Gastrocnemius medialis (tissue), 4 donors: Measurements from ENCODE around the gene MTIF3. TPM values are rescaled to one million over a fixed set of nuclear protein-coding genes. Genes with fewer than 3 reads are reported as not detected.

Experiments
- ATAC-seq, 2 donors: fragments of 150-250 bp; one replicate each; pipeline ENCODE4 v1.9.1; 2016
- DNase-seq, 2 donors: peaks; one replicate each; pipeline ENCODE4 v3.0.0-alpha.2; 2019
- H3K27ac ChIP-seq, 4 donors: fragments of 200-600 bp; sonication (generic); 1 replicate in 1 of 4; 2 replicates in 3 of 4; pipeline ENCODE4 v1.5.1; 2016 to 2018; ENCODE audit warnings: mild to moderate bottlenecking in 2 of 4, moderate library complexity in 1 of 4
- H3K27me3 ChIP-seq, 3 donors: fragments of 200-600 bp; sonication (generic) in 2 of 3; 1 replicate in 1 of 3; 2 replicates in 2 of 3; pipeline versions ENCODE4 v1.5.1 to v1.6.0; 2016 to 2019; ENCODE audit warnings: mild to moderate bottlenecking in 1 of 3, moderate library complexity in 1 of 3
- H3K36me3 ChIP-seq, 2 donors: fragments of 200-600 bp; sonication (generic) in 1 of 2; one replicate each; pipeline ENCODE4 v1.5.1; 2017 to 2018
- H3K4me1 ChIP-seq, 2 donors: fragments of 200-600 bp; sonication (generic) in 1 of 2; one replicate each; pipeline ENCODE4 v1.5.1; 2016 to 2017; ENCODE audit warnings: mild to moderate bottlenecking in 2 of 2
- H3K4me3 ChIP-seq, 4 donors: fragments of 200-600 bp; sonication (generic) in 3 of 4; 1 replicate in 1 of 4; 2 replicates in 3 of 4; pipeline ENCODE4 v1.5.1; 2016 to 2019; ENCODE audit warnings: mild to moderate bottlenecking in 2 of 4
- H3K9me3 ChIP-seq, 3 donors: fragments of 200-600 bp; sonication (generic) in 2 of 3; 1 replicate in 1 of 3; 2 replicates in 2 of 3; pipeline ENCODE4 v1.5.1; 2016 to 2019
- CTCF ChIP-seq, 5 experiments: fragments of 450-650 bp in 3 of 5; fragments of 200-600 bp in 2 of 5; sonication (generic) in 2 of 5; IDR thresholded peaks in 4 of 5; conservative IDR thresholded peaks in 1 of 5; 1 replicate in 4 of 5; 2 replicates in 1 of 5; pipeline ENCODE4 v1.5.1; 2016 to 2019; ENCODE audit warnings: antibody characterized with exemption in 5 of 5, mild to moderate bottlenecking in 3 of 5, moderate library complexity in 3 of 5
- POLR2A ChIP-seq, 2 donors: fragments of 450-650 bp; IDR thresholded peaks; one replicate each; pipeline ENCODE4 v1.6.1; 2017; ENCODE audit warnings: antibody characterized with exemption in 2 of 2, mild to moderate bottlenecking in 2 of 2, moderate library complexity in 2 of 2
- in situ Hi-C, 4 donors: fragments of 200-750 bp; cut with MboI; loops; one replicate each; pipeline versions ENCODE4 v1.15.0 to v1.8.0; 2017; ENCODE audit warnings: low sequenced_read_pairs in 4 of 4
- intact Hi-C: fragments of 100-400 bp; cut with DNase I; formaldehyde crosslinking; loops from one replicate; pipeline ENCODE4 v1.15.1; 2023; ENCODE audit warnings: low total_unique reads
- total RNA-seq, 4 donors: library from RNA; depleted of rRNA; stranded (reverse); fragments of >200 nt; gene quantifications; one replicate each; pipeline versions ENCODE4 v1.1.0 to v1.2.3, GENCODE V29; 2016

The MTIF3 gene
- total RNA-seq, 4 donors from 2014 or later, result 73.9 to 113 (median 89.1) TPM

GRCh38 chr13:27466513-27466912, 16.1 kb upstream of the MTIF3 start:
- H3K27me3 ChIP-seq, result no peaks in the 10 kb centered on the region
- DNase-seq (no peak), ATAC-seq (no peak)
- no peaks in the 10 kb centered on the region for H3K4me1 ChIP-seq
- in situ Hi-C loops, result no loop called here
- no peak for TF ChIP-seq POLR2A (IDR thresholded peaks at IDR 0.05)
- TF ChIP-seq CTCF (IDR thresholded peaks at IDR 0.05 in 4 of 5, conservative IDR thresholded peaks at IDR 0.05 in 1 of 5), result no peak
- no peak overlapping the region for H3K4me3 ChIP-seq
- intact Hi-C loops, result no loop called here
- H3K9me3 ChIP-seq, result no peaks in the 10 kb centered on the region
- H3K36me3 ChIP-seq, result no peaks in the 10 kb centered on the region
- H3K27ac ChIP-seq, result no peak overlapping the region

GRCh38 chr13:27465611-27466010, 15.2 kb upstream of the MTIF3 start:
- H3K36me3 ChIP-seq, result no peaks in the 10 kb centered on the region
- H3K27ac ChIP-seq, result no peak overlapping the region
- TF ChIP-seq POLR2A (IDR thresholded peaks at IDR 0.05) (no peak), CTCF (IDR thresholded peaks at IDR 0.05 in 4 of 5, conservative IDR thresholded peaks at IDR 0.05 in 1 of 5) (no peak)
- in situ Hi-C loops, result no loop called here
- no peak overlapping the region for H3K4me3 ChIP-seq
- intact Hi-C loops, result no loop called here
- no peak for ATAC-seq
- no peaks in the 10 kb centered on the region for H3K9me3 ChIP-seq
- H3K27me3 ChIP-seq, result peaks cover 0 to 3% (median 0%) of the 10 kb centered on the region in 3 donors
- DNase-seq, result no peak
- H3K4me1 ChIP-seq, result no peaks in the 10 kb centered on the region

GRCh38 chr13:27463500-27463899, 13.1 kb upstream of the MTIF3 start:
- H3K27me3 ChIP-seq, result peaks cover 0 to 4% (median 0%) of the 10 kb centered on the region in 3 donors
- in situ Hi-C loops (no loop called here), intact Hi-C loops (no loop called here)
- H3K27ac ChIP-seq, result no peak overlapping the region
- no peak for TF ChIP-seq POLR2A (IDR thresholded peaks at IDR 0.05)
- TF ChIP-seq CTCF (IDR thresholded peaks at IDR 0.05 in 4 of 5, conservative IDR thresholded peaks at IDR 0.05 in 1 of 5), result no peak
- no peaks in the 10 kb centered on the region for H3K4me1 ChIP-seq
- no peak overlapping the region for H3K4me3 ChIP-seq
- no peaks in the 10 kb centered on the region for H3K9me3 ChIP-seq
- ATAC-seq, result no peak
- no peak for DNase-seq
- H3K36me3 ChIP-seq, result no peaks in the 10 kb centered on the region

- Histone ChIP-seq H3K4me1 (no peaks in the 10 kb centered on the region), H3K9me3 (no peaks in the 10 kb centered on the region), H3K27ac (no peak overlapping the region), H3K27me3 (peaks cover 0 to 4% (median 0%) of the 10 kb centered on the region in 3 donors), H3K4me3 (no peak overlapping the region), H3K36me3 (no peaks in the 10 kb centered on the region)
- DNase-seq (no peak), ATAC-seq (no peak)
- intact Hi-C loops (no loop called here), in situ Hi-C loops (no loop called here)
- no peak for TF ChIP-seq CTCF (IDR thresholded peaks at IDR 0.05 in 4 of 5, conservative IDR thresholded peaks at IDR 0.05 in 1 of 5)
- no peak for TF ChIP-seq POLR2A (IDR thresholded peaks at IDR 0.05)
Observed at GRCh38 chr13:27461940-27462584, 11.7 kb upstream of the MTIF3 start.
